ENCODE results near the gene CD83.

Gene CD83

DNA sequence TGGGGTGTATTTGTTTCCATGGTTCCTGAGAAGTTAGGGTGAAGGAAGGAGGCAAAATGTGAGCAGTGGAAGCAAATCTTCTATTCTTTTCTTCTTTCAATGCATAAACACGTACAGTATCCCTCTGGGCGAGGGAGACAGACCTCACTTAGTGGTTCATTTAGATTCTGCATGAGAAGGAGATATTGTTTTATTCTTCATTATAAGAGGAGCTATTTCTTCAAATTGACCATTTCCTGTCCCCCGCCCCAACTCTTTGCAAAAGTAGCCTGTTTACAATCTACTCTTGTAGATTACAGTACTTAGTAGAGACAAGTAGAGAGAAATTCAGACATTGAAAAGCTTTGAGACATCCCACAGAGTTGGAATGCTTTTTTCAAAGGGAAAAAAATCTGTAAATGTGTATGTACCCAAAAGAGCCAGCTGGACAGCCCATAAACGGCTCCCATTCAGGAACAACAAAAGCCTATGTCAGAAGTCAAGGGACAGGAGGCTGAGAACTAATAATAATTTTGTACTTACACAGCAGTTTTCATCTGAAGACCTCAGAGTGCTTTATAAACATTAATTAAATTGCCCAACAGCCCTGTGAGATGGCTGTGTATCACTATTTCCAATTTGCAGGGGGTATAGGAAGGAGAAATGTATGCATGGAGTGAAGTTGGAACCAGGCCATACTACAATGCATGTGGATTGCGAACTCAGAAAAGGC lies 23.9 kb downstream of the CD83 start:
- TF ChIP-seq, protein P1, sequence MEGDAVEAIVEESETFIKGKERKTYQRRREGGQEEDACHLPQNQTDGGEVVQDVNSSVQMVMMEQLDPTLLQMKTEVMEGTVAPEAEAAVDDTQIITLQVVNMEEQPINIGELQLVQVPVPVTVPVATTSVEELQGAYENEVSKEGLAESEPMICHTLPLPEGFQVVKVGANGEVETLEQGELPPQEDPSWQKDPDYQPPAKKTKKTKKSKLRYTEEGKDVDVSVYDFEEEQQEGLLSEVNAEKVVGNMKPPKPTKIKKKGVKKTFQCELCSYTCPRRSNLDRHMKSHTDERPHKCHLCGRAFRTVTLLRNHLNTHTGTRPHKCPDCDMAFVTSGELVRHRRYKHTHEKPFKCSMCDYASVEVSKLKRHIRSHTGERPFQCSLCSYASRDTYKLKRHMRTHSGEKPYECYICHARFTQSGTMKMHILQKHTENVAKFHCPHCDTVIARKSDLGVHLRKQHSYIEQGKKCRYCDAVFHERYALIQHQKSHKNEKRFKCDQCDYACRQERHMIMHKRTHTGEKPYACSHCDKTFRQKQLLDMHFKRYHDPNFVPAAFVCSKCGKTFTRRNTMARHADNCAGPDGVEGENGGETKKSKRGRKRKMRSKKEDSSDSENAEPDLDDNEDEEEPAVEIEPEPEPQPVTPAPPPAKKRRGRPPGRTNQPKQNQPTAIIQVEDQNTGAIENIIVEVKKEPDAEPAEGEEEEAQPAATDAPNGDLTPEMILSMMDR (IDR thresholded peaks at IDR 0.05; ENCODE audit: extremely low read depth, missing control alignments), result no peak
- DNase-seq (ENCODE audit: low spot score), result no peak

DNA sequence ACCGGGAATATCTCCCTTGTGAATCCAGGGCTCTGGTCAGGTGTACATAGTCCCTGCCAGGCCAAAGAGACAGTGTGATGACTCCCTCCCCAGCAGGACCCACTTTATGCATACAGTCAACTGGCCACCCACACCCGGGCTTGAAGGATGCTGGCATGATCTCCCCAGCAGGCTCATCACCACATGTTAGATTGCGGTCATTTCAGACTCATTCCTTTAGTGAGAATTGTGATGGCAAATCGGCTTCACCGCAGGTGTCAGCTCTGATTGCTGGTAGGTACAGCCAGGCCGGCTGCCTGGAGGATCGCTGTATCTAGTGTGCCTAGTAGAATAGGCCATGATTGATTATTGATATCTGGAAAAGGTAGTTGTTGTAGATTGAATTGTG lies 24.5 kb downstream of the CD83 start:
- no peak for DNase-seq (ENCODE audit: low spot score)
- TF ChIP-seq, protein P1 (IDR thresholded peaks at IDR 0.05; ENCODE audit: extremely low read depth, missing control alignments), result no peak

DNA sequence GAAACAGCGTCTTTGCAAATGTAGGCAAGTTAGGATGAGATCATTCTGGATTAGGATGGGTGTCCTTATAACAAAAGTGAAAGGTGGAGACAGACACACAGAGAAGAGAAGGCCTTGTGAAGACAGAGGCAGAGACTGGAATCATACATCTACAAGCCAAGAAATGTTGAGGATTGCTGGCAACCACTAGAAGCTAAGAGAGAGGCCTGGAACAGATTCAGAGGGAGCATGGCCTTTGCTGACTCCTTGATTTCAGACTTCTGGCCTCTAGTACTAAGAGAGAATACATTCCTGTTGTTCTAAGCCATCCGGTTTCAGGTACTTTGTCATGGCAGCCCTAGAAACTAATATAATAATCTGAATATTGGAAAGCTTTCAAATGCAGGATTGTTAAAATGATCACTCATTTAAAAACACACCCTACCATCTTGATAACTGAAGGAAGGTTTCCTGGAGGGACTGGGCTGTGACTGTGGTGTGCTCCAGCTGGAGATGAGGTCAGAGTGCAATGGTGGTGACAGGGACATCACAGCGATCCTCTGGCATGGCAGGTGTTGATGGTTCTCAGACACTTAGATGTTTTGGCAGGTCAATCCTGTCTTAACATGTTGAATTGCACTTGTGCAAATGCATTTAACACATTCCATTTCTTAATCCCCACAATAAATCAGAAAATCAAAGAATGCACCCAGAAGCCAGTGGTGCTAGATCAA lies 25.1 kb downstream of the CD83 start:
- no peak for DNase-seq (ENCODE audit: low spot score)
- TF ChIP-seq, protein P1 (IDR thresholded peaks at IDR 0.05; ENCODE audit: extremely low read depth, missing control alignments), result no peak

DNA sequence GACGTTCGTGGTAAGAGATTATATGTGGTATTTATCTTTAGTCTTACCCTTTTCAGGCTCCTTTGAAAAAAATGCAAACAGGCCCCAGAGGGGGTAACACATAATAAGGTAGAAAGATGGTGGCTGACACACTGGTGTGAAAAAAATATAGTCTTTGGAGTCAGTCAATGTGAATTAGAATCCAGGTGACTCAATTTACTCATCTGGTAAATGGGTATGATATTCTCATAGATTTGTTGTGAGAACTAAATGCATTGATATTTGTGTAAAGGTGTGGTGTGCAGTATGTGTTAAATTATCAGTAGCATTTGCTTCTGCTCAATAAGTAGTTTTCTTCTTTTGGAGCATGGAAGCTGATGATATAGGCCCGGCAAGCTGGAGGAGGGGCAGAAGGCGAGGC lies 25.7 kb downstream of the CD83 start:
- DNase-seq (ENCODE audit: low spot score), result no peak

DNA sequence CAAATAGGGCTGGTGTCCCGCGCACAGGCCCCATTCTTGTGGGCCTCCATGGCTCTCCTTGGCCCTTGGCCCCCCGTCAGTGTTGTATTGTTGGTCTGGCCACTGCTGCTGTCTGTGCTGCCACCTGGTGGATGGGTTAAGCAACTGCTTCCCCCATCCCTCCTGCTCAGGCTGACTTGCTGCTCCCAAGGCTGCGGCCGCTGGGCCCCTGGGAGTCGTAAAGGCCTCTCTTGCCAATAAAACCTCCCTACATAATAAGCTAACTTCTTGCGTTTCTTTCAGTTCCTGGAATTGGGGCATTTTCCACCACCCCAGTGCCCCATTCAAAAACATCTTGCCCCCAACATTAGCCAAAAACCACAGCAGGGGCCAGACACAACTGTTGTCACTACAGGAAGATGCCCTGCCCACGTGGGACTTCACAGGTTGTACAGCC lies 27.1 kb downstream of the CD83 start:
- TF ChIP-seq, protein P1 (IDR thresholded peaks at IDR 0.05; ENCODE audit: extremely low read depth, missing control alignments), result peak; percentile 88
- DNase-seq (ENCODE audit: low spot score), result peak; percentile 82

More for the DNA sequence above, 25.7 kb downstream of the CD83 start:
- TF ChIP-seq, protein P1 (IDR thresholded peaks at IDR 0.05; ENCODE audit: extremely low read depth, missing control alignments), result no peak

DNA sequence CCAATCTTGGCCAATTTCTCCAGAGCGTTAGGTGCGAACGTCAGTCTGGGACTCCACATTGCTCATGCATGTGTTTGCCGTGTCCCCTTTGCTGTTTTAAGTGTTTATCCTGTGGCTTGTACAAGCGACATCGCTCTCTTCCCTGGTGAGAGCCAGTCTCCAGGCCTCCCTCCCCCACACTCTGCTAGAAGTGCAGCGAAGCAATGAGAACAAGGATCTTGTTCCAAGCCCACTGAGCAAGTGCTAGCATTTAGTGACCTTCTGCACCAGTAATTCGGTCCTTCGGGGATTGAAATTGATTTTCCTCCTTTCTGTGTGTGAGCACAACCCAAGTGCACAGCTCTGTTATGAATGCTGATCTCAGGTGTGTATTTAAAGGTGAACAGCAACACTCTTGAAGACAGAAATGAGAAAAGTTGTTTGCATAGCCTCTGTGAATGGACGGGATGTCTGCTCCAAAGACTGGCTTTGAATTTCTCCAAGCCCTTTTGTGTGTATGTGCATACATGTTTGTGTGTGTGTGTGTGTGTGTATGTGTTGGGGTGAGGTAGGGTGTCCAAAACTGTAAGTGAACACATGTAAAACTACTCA lies 29.0 kb downstream of the CD83 start:
- TF ChIP-seq, protein P1 (IDR thresholded peaks at IDR 0.05; ENCODE audit: extremely low read depth, missing control alignments), result no peak
- DNase-seq (ENCODE audit: low spot score), result no peak

DNA sequence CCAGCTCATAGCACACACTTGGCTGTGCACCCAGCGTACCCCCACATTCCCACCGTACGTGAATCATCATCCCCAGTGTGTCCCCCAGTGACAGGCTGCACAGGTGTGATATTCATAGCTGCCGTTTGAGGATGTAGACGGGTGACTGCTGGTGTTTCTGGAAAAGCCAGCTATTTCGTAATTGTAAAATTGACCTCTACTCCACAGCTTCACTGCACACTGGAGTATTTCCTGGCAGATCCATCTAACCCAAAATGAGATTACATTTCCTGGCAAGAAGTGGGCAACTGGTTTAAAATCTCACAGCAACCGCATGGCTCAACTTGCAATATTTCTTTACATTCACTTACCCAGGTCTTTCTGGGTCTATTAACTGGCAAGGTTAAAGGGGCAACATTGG lies 30.3 kb downstream of the CD83 start:
- no peak for DNase-seq (ENCODE audit: low spot score)
- TF ChIP-seq, protein P1 (IDR thresholded peaks at IDR 0.05; ENCODE audit: extremely low read depth, missing control alignments), result no peak
